Measurements from ENCODE around the gene WAPL.

- no peak for TF ChIP-seq EZH2 (IDR thresholded peaks at IDR 0.05)
- TF ChIP-seq CTCF (IDR thresholded peaks at IDR 0.05), result no peak
These were observed 80.4 kb downstream of the WAPL start for GRCh38 chr10:86440874-86441843.
